Smooth muscle cell (in vitro differentiated cells): ENCODE measurements around the gene CASP12. TPM values are rescaled to one million over a fixed set of nuclear protein-coding genes. Genes with fewer than 3 reads are reported as not detected.

Experiments
- DNase-seq: peaks from one replicate; lab custom pipeline; 2025; ENCODE audit not compliant: unreplicated experiment; lab: John Stamatoyannopoulos, UW
- H2AFZ ChIP-seq: fragments of 200-600 bp; sonication (generic); 2 replicates; pipeline ENCODE4 v1.6.0; 2016; ENCODE audit warnings: antibody characterized with exemption, low read depth, mild to moderate bottlenecking
- H3F3A ChIP-seq: fragments of 200-600 bp; sonication (generic); 2 replicates; pipeline ENCODE4 v1.6.0; 2017; ENCODE audit warnings: antibody characterized with exemption, low read depth
- H3K27ac ChIP-seq: fragments of 200-600 bp; sonication (generic); 2 replicates; pipeline ENCODE4 v1.5.1; 2016; ENCODE audit warnings: low read depth, mild to moderate bottlenecking
- H3K27me3 ChIP-seq: fragments of 200-600 bp; sonication (generic); 2 replicates; pipeline ENCODE4 v1.6.1; 2016; ENCODE audit warnings: low read depth, mild to moderate bottlenecking
- H3K36me3 ChIP-seq: fragments of 200-600 bp; sonication (generic); 2 replicates; pipeline ENCODE4 v1.5.1; 2016; ENCODE audit warnings: low read depth
- H3K4me1 ChIP-seq: fragments of 200-600 bp; sonication (generic); 2 replicates; pipeline ENCODE4 v1.5.1; 2016; ENCODE audit warnings: low read depth
- H3K4me2 ChIP-seq: fragments of 200-600 bp; sonication (generic); 2 replicates; pipeline ENCODE4 v1.6.0; 2016; ENCODE audit warnings: mild to moderate bottlenecking
- H3K4me3 ChIP-seq: fragments of 200-600 bp; sonication (generic); 2 replicates; pipeline ENCODE4 v1.5.1; 2016; ENCODE audit warnings: mild to moderate bottlenecking
- H3K79me2 ChIP-seq: fragments of 200-600 bp; sonication (generic); 2 replicates; pipeline ENCODE4 v1.6.0; 2016; ENCODE audit warnings: low read depth, mild to moderate bottlenecking
- H3K9ac ChIP-seq: fragments of 200-600 bp; sonication (generic); 2 replicates; pipeline ENCODE4 v1.6.0; 2016; ENCODE audit warnings: low read depth
- H3K9me3 ChIP-seq: fragments of 200-600 bp; sonication (generic); replicated peaks from 2 replicates; pipeline ENCODE4 v1.5.1; 2016; ENCODE audit warnings: low read depth
- H4K20me1 ChIP-seq: fragments of 200-600 bp; sonication (generic); 2 replicates; pipeline ENCODE4 v1.6.0; 2016; ENCODE audit warnings: low read depth
- CTCF ChIP-seq: fragments of 200-600 bp; sonication (generic); IDR thresholded peaks from 2 replicates; pipeline ENCODE4 v1.5.1; 2017; ENCODE audit warnings: borderline replicate concordance, mild to moderate bottlenecking, antibody characterized with exemption; ENCODE audit not compliant: insufficient read depth, poor library complexity, severe bottlenecking
- WGBS: methylation state at CpG from one replicate; pipeline ENCODE4 v1.1.7; 2016; ENCODE audit warnings: low lambda C conversion rate; 5-methylcytosine and 5-hydroxymethylcytosine counted together
- polyA plus RNA-seq: library from polyadenylated mRNA; unstranded; fragments of >200 nt; fragmentation: Nextera tagmentation; extraction: Ambion mirVana; gene quantifications from 2 replicates; pipeline ENCODE4 v1.2.1, GENCODE V29; 2016
- total RNA-seq: library from RNA; depleted of rRNA; stranded (reverse); fragments of >200 nt; gene quantifications from 2 replicates; pipeline ENCODE4 v1.2.3, GENCODE V29; 2014

Gene CASP12
- total and polyA plus RNA-seq, 2 experiments from 2014 or later: 0.23 TPM; not detected in 1

DNA sequence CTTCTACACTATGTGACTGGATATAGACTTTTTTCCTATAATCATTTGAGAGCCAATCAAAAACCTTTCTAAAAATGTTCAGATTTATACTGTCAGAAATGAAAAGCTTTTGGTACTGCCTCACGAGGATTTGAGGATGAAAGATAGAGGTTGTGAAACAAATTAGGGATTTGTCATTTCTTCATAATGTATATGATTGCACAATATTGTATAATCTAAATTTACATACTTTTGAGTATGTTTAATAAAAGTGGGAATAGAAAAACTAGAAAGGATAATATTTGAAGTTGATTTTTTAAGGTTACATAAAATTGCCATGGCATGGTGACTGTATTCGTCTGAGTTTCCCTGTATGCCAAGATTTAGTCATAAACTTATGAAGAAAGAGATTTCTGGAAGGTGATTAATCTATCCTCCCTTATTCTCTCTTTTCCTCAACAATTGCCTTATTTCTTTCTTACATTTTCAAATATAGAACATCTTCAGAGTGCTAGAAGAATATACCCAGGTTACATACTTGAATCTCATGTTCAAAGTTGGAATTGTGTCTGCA is 56.2 kb downstream of the CASP12 start:
- no peak for TF ChIP-seq CTCF
- Histone ChIP-seq H3K27ac (no peak overlapping the region), H3K9ac (no peak overlapping the region), H3F3A (no peaks in the 10 kb centered on the region), H3K79me2 (no peaks in the 10 kb centered on the region), H3K36me3 (no peaks in the 10 kb centered on the region), H2AFZ (no peak overlapping the region), H4K20me1 (no peaks in the 10 kb centered on the region), H3K4me2 (no peak overlapping the region), H3K4me1 (no peaks in the 10 kb centered on the region), H3K27me3 (no peaks in the 10 kb centered on the region), H3K9me3 (no peaks in the 10 kb centered on the region), H3K4me3 (no peak overlapping the region)
- WGBS: 89% methylated on average over 2 of the region's 2 CpGs
- DNase-seq: no peak

DNA sequence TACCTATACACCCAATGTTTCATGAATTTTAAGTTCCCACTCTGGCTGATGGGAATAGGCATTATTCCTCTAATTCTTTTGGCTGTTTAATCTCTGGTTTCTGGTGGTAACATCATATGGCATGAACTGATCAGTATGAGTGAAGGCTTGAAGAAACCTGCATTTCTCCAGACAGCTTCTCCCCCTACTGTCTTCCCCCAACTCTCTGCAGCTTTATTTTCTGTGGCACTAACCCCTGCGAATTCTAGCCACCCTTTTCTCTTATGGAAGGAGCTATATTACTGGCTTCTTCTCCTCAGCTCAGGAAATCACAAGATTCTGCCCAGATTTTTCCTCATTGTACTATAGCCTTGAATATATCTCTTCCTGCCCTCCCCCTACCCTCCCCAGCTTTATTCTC is 57.1 kb downstream of the CASP12 start:
- no peak overlapping the region for H2AFZ ChIP-seq
- no peak for TF ChIP-seq CTCF
- H3K4me2 ChIP-seq: no peak overlapping the region
- no peaks in the 10 kb centered on the region for H3K36me3 ChIP-seq
- DNase-seq: no peak
- no peak overlapping the region for H3K4me3 ChIP-seq
- WGBS: 67% methylated on average over 1 of the region's 1 CpG
- no peaks in the 10 kb centered on the region for H3F3A ChIP-seq
- no peaks in the 10 kb centered on the region for H3K27me3 ChIP-seq
- no peak overlapping the region for H3K27ac ChIP-seq
- no peaks in the 10 kb centered on the region for H3K4me1 ChIP-seq
- H4K20me1 ChIP-seq: no peaks in the 10 kb centered on the region
- no peak overlapping the region for H3K9ac ChIP-seq
- no peaks in the 10 kb centered on the region for H3K9me3 ChIP-seq
- no peaks in the 10 kb centered on the region for H3K79me2 ChIP-seq

DNA sequence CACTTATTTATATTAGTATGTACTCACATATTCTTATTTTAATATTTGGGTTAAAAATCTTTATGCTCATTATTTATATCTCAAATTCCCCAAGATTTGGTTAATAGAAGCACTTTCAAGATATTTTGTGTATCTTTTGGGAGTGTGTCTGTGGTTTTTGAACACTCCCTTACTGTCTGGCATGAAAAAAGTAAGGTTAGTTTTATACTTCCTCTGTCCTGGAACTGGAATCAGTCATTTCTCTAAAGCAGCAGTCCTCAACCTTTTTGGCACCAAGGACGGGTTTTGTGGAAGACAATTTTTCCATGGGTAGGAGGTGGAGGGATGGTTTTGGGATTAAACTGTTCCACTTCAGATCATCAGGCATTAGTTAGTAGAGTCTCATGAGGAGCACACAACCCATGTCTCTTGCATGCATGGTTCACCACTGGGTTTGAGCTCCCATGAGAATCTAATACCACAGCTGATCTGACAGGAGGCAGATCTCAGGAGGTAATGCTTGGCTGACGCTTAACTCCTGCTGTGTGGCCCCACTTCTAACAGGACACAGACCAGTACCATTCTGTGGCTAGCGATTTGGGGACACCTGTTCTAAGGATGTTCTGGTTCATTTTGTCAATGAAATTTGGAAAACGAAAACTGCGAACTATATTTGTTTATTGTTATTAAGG is 60.2 kb downstream of the CASP12 start:
- Histone ChIP-seq H3K9me3 (no peaks in the 10 kb centered on the region), H3K79me2 (no peaks in the 10 kb centered on the region), H3K4me3 (no peak overlapping the region), H3K27ac (no peak overlapping the region), H3K9ac (no peak overlapping the region), H2AFZ (no peak overlapping the region), H3K27me3 (no peaks in the 10 kb centered on the region), H3F3A (no peaks in the 10 kb centered on the region), H3K36me3 (no peaks in the 10 kb centered on the region), H4K20me1 (no peaks in the 10 kb centered on the region), H3K4me1 (no peaks in the 10 kb centered on the region), H3K4me2 (no peak overlapping the region)
- 97% methylated on average over 5 of the region's 5 CpGs for WGBS
- no peak for TF ChIP-seq CTCF
- no peak for DNase-seq

DNA sequence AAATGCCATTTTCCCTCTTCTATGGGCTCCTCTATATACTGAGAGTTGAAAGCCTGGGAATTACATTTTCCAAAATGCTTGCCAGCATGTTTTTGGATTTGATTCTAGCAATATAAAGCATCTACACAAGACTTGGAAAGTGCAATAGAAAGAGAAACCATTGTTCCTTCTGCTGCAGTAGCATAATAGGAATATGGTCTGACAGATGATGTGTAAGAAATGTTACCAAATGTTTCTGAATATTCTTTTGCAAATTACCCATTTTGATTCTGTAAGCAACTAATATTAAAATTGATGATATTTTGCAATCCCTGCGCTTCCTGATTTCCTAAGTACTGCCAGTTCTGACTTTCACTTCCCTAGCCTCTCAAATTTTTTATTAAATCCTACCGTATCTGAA is 61.6 kb downstream of the CASP12 start:
- H3K4me2 ChIP-seq: no peak overlapping the region
- no peak overlapping the region for H3K27ac ChIP-seq
- no peaks in the 10 kb centered on the region for H3K9me3 ChIP-seq
- DNase-seq: no peak
- H3F3A ChIP-seq: no peaks in the 10 kb centered on the region
- no peaks in the 10 kb centered on the region for H3K79me2 ChIP-seq
- no peak overlapping the region for H3K9ac ChIP-seq
- no peaks in the 10 kb centered on the region for H4K20me1 ChIP-seq
- H3K36me3 ChIP-seq: no peaks in the 10 kb centered on the region
- no peak for TF ChIP-seq CTCF
- no peak overlapping the region for H3K4me3 ChIP-seq
- no peak overlapping the region for H2AFZ ChIP-seq
- H3K27me3 ChIP-seq: no peaks in the 10 kb centered on the region
- no peaks in the 10 kb centered on the region for H3K4me1 ChIP-seq
- 48% methylated on average over 2 of the region's 2 CpGs for WGBS
